Thyroid gland (tissue), 4 donors: ENCODE data around the gene TTLL5. TPM values are rescaled to one million over a fixed set of nuclear protein-coding genes. Genes with fewer than 3 reads are reported as not detected.

Experiments
- DNase-seq, 2 donors: peaks; one replicate each; pipeline ENCODE4 v3.0.0-alpha.2; 2019
- H3K27ac ChIP-seq, 3 donors: fragments of 200-600 bp; sonication (generic); 1 replicate in 2 of 3; 2 replicates in 1 of 3; pipeline ENCODE4 v1.5.1; 2016 to 2019; ENCODE audit warnings: mild to moderate bottlenecking in 1 of 3, moderate library complexity in 1 of 3
- H3K27me3 ChIP-seq: fragments of 200-600 bp; sonication (generic); one replicate; pipeline ENCODE4 v1.5.1; 2019
- H3K36me3 ChIP-seq, 2 donors: fragments of 200-600 bp; sonication (generic); one replicate each; pipeline ENCODE4 v1.5.1; 2016 to 2019
- H3K4me1 ChIP-seq, 2 donors: fragments of 200-600 bp; sonication (generic); one replicate each; pipeline ENCODE4 v1.5.1; 2017 to 2019
- H3K4me3 ChIP-seq, 3 donors: fragments of 200-600 bp; sonication (generic); replicated peaks in 1 of 3; 1 replicate in 2 of 3; 2 replicates in 1 of 3; pipeline ENCODE4 v1.5.1; 2016; ENCODE audit warnings: mild to moderate bottlenecking in 1 of 3
- H3K9me3 ChIP-seq: fragments of 200-600 bp; sonication (generic); one replicate; pipeline ENCODE4 v1.5.1; 2017
- CTCF ChIP-seq, 6 experiments: fragments of 200-600 bp in 3 of 6; fragments of 450-650 bp in 3 of 6; sonication (generic) in 3 of 6; IDR thresholded peaks; one replicate each; pipeline ENCODE4 v1.5.1; 2016 to 2019; ENCODE audit warnings: antibody characterized with exemption in 6 of 6, mild to moderate bottlenecking in 2 of 6, inconsistent platforms in 1 of 6, moderate library complexity in 1 of 6
- POLR2A ChIP-seq, 2 donors: fragments of 450-650 bp; IDR thresholded peaks; one replicate each; pipeline ENCODE4 v1.6.1; 2017; ENCODE audit warnings: antibody characterized with exemption in 2 of 2, mild to moderate bottlenecking in 2 of 2, moderate library complexity in 1 of 2
- WGBS, 2 donors: methylation state at CpG; one replicate each; pipeline ENCODE4 v1.1.5; 2017; 5-methylcytosine and 5-hydroxymethylcytosine counted together
- intact Hi-C: fragments of 100-400 bp; cut with DNase I; formaldehyde crosslinking; loops from one replicate; pipeline ENCODE4 v1.15.1; 2023
- total RNA-seq, 4 donors: library from RNA; depleted of rRNA; stranded (reverse); fragments of >200 nt; gene quantifications; one replicate each; pipeline ENCODE4 v1.2.3, GENCODE V29; 2016

TTLL5 gene
- total RNA-seq, 4 donors from 2014 or later, result 31.8 to 65.1 (median 35.7) TPM

GRCh38 chr14:75773046-75773445 lies 112.0 kb downstream of the TTLL5 start:
- H3K27ac ChIP-seq, result no peak overlapping the region
- no peak for DNase-seq
- H3K9me3 ChIP-seq, result no peaks in the 10 kb centered on the region
- no peaks in the 10 kb centered on the region for H3K27me3 ChIP-seq
- no peaks in the 10 kb centered on the region for H3K4me1 ChIP-seq
- no peak overlapping the region for H3K4me3 ChIP-seq
- TF ChIP-seq CTCF (IDR thresholded peaks at IDR 0.05) (no peak), POLR2A (IDR thresholded peaks at IDR 0.05) (no peak)
- peaks cover 13% of the 10 kb centered on the region in 2 donors for H3K36me3 ChIP-seq
- intact Hi-C loops, result no loop called here

- no peak for DNase-seq
- no peaks in the 10 kb centered on the region for H3K9me3 ChIP-seq
- H3K4me3 ChIP-seq, result no peak overlapping the region
- no peaks in the 10 kb centered on the region for H3K27me3 ChIP-seq
- H3K4me1 ChIP-seq, result no peaks in the 10 kb centered on the region
- peaks cover 19 to 21% of the 10 kb centered on the region in 2 donors for H3K36me3 ChIP-seq
- WGBS, 2 donors, result 97 to 98% methylated on average over 7 of the region's 7 CpGs
- intact Hi-C loops, result no loop called here
- TF ChIP-seq CTCF (IDR thresholded peaks at IDR 0.05), result no peak
- no peak for TF ChIP-seq POLR2A (IDR thresholded peaks at IDR 0.05)
- H3K27ac ChIP-seq, result no peak overlapping the region
Measured at GRCh38 chr14:75781096-75781495, 120.0 kb downstream of the TTLL5 start.

- WGBS, 2 donors, result 95% methylated on average over 5 of the region's 5 CpGs
- Histone ChIP-seq H3K27ac (no peak overlapping the region), H3K9me3 (no peaks in the 10 kb centered on the region), H3K27me3 (no peaks in the 10 kb centered on the region), H3K4me1 (no peaks in the 10 kb centered on the region), H3K36me3 (peaks cover 13 to 14% of the 10 kb centered on the region in 2 donors), H3K4me3 (no peak overlapping the region)
- intact Hi-C loops, result no loop called here
- DNase-seq, result no peak
- TF ChIP-seq POLR2A (IDR thresholded peaks at IDR 0.05) (no peak), CTCF (IDR thresholded peaks at IDR 0.05) (no peak)
Measured at GRCh38 chr14:75783184-75783583, 122.1 kb downstream of the TTLL5 start.

GRCh38 chr14:75783602-75784313 lies 122.7 kb downstream of the TTLL5 start:
- no peaks in the 10 kb centered on the region for H3K27me3 ChIP-seq
- H3K4me1 ChIP-seq, result no peaks in the 10 kb centered on the region
- intact Hi-C loops, result no loop called here
- peaks cover 13 to 14% of the 10 kb centered on the region in 2 donors for H3K36me3 ChIP-seq
- H3K9me3 ChIP-seq, result no peaks in the 10 kb centered on the region
- DNase-seq, result no peak
- no peak overlapping the region for H3K4me3 ChIP-seq
- no peak overlapping the region for H3K27ac ChIP-seq
- WGBS, 2 donors, result 96 to 97% methylated on average over 3 of the region's 3 CpGs
- TF ChIP-seq POLR2A (IDR thresholded peaks at IDR 0.05) (no peak), CTCF (IDR thresholded peaks at IDR 0.05) (no peak)

GRCh38 chr14:75784314-75784686 lies 123.3 kb downstream of the TTLL5 start:
- Histone ChIP-seq H3K27me3 (no peaks in the 10 kb centered on the region), H3K4me1 (no peaks in the 10 kb centered on the region), H3K36me3 (peaks cover 13 to 14% of the 10 kb centered on the region in 2 donors), H3K27ac (no peak overlapping the region), H3K9me3 (no peaks in the 10 kb centered on the region), H3K4me3 (no peak overlapping the region)
- 94 to 98% methylated on average over 3 of the region's 3 CpGs for WGBS, 2 donors
- intact Hi-C loops, result no loop called here
- TF ChIP-seq CTCF (IDR thresholded peaks at IDR 0.05) (no peak), POLR2A (IDR thresholded peaks at IDR 0.05) (no peak)
- DNase-seq, result no peak
